K562 (cell line): Measurements from ENCODE around the gene MT1A. TPM values are rescaled to one million over a fixed set of nuclear protein-coding genes. Genes with fewer than 3 reads are reported as not detected.

ENCODE experiments used
- ELF4 ChIP-seq: fragments of 450-650 bp; formaldehyde crosslinking; IDR thresholded peaks from 2 replicates; pipeline ENCODE4 v1.4.0; 2022; ENCODE audit warnings: missing genetic modification characterization
- HDAC8 ChIP-seq: fragments of 450-650 bp; IDR thresholded peaks from 2 replicates; pipeline ENCODE4 v1.6.1; 2016; ENCODE audit warnings: mild to moderate bottlenecking, missing genetic modification characterization, moderate library complexity, missing compliant biosample characterization
- PHF8 ChIP-seq: fragments of 200-600 bp; sonication (generic); IDR thresholded peaks from 2 replicates; pipeline ENCODE4 v1.6.1; 2012; ENCODE audit warnings: mixed run types, mild to moderate bottlenecking, inconsistent platforms, low read length, moderate library complexity, borderline replicate concordance
- RBM39 ChIP-seq: fragments of 200-400 bp; formaldehyde crosslinking; optimal IDR thresholded peaks from 2 replicates; pipeline ENCODE3; 2018; ENCODE audit warnings: low read depth, low read length
- TAF9B ChIP-seq: fragments of 450-650 bp; IDR thresholded peaks from 2 replicates; pipeline ENCODE4 v1.6.1; 2018; ENCODE audit warnings: mild to moderate bottlenecking; ENCODE audit not compliant: partially characterized antibody
- TCF7 ChIP-seq: sonication (generic); IDR thresholded peaks from 2 replicates; pipeline ENCODE4 v1.6.1; 2016; ENCODE audit warnings: antibody characterized with exemption, borderline replicate concordance
- TFAP4 ChIP-seq: sonication (generic); formaldehyde crosslinking; IDR thresholded peaks from 2 replicates; pipeline ENCODE4 v1.8.0; 2022; ENCODE audit warnings: missing genetic modification reagents, mild to moderate bottlenecking, moderate library complexity, borderline replicate concordance
- ZNF561 ChIP-seq: fragments of 450-650 bp; formaldehyde crosslinking; conservative IDR thresholded peaks from 2 replicates; pipeline ENCODE4 v1.4.0; 2020; ENCODE audit warnings: mild to moderate bottlenecking, moderate library complexity
- polyA plus RNA-seq, 8 experiments: library from polyadenylated mRNA; depleted of rRNA in 4 of 8; stranded (reverse) in 5 of 8; unstranded in 3 of 8; fragments of >200 nt; fragmentation: Nextera tagmentation in 2 of 8; fragmentation: Illumina TruSeq in 1 of 8; extraction: Ambion mirVana in 2 of 8; extraction: Trizol in 1 of 8; gene quantifications; 2 replicates each; pipeline versions ENCODE4 v1.2.1 to v1.2.3, GENCODE V29; 2011 to 2014; ENCODE audit warnings: inconsistent platforms in 1 of 8, missing spikeins in 1 of 8
- total RNA-seq, 7 experiments: library from RNA; depleted of rRNA in 6 of 7; stranded (reverse); fragments of >200 nt in 6 of 7; fragmentation: Illumina TruSeq in 2 of 7; extraction: Trizol in 2 of 7; gene quantifications; 2 replicates each; pipeline versions ENCODE4 v1.2.1 to v1.2.3, GENCODE V29; 2011 to 2021; ENCODE audit warnings: low replicate concordance in 1 of 7
- TF ChIP-seq, protein P1 (sequence below): fragments of 250-450 bp; sonication (Bioruptor Pico); IDR thresholded peaks from 2 replicates; pipeline ENCODE4 v1.5.0; 2021; ENCODE audit warnings: mild to moderate bottlenecking, moderate library complexity
- TF ChIP-seq, protein P2 (sequence below), 2 experiments: fragments of 450-650 bp in 1 of 2; sonication (generic) in 1 of 2; formaldehyde crosslinking in 1 of 2; IDR thresholded peaks; 2 replicates each; pipeline versions ENCODE4 v1.7.1 to v1.9.0; 2016 to 2022; ENCODE audit warnings: inconsistent platforms in 1 of 2, mild to moderate bottlenecking in 1 of 2, missing genetic modification reagents in 1 of 2
- TF ChIP-seq, protein P3 (sequence below): sonication (generic); formaldehyde crosslinking; IDR thresholded peaks from 2 replicates; pipeline ENCODE4 v1.8.0; 2022; ENCODE audit warnings: missing genetic modification reagents, mild to moderate bottlenecking, borderline replicate concordance

Gene MT1A
- total and polyA plus RNA-seq, 9 of the 15 experiments (the other 6 are each of a cell fraction or from before 2014, with no cell fraction given), result 0.23 TPM; not detected in 8

DNA sequence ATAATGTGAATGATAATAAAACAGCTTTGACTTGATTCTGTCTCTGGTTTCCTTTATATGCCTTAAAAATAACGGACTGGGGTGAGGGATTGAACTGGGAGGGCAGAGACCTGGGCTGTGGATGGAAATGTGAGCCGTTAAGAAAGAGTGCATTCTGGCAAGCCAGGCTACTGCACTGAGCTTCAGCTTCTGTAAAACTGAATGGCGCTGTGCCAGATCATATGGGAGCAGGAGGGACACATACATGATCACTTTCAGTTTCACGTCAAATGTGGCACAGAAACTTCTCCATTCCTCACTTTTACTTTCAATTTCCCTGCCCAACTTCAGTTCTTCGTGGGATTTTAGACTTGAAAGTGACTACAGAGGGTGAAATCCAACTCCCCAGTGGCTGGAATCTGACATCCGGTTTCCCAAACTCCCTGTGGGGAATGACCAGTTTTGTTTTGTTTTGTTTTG, 29.0 kb upstream of the MT1A start (continued):
- TF ChIP-seq, protein P1, sequence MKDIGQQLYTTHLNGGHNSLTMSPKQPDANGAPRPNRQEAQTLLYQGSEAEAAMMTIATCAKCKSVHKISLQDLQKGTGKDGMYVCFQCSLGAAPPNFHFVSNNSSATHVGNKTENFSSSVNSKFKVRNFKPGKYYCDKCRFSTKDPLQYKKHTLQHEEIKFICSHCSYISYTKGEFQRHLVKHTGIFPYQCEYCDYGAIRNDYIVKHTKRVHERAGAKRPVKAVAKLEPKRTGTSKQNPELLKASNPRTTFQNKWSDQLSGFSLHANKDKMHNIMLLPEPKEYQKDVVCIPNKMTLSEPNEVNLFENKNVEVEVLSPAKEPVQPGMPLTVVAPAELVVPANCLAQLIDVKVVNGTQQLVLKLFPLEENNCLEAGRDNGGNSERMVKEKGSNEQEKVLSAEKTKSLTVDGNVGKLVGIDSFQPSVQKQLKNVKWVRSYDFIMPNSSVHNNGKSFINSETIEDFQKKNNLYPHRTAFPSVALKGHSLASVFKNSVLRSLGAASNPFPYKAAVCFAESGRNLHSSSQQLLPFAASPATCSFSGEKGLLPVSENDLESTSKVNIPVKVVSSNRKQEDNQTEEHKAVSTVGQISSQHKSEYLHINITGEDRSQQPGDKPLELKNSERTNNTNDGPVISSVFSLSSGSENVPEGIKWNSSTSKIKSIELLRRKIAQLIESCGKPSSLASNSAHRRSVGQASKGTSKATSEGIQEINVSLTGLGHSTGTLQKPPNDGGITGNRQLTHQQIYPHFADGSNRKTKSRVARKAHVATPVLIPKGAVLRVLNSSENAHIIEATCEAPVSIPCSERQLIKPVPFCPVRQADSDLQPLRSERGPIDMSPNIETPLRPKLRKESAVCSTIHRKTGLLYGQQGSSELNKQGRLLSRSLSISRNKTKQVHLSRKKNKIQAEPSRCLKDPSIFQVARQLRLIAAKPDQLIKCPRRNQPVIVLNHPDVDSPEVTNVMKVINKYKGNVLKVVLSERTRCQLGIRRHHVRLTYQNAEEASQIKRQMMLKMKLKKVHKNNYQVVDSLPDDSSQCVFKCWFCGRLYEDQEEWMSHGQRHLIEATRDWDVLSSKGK (CRISPR knock-in tag), result no peak
- TF ChIP-seq, protein P2, sequence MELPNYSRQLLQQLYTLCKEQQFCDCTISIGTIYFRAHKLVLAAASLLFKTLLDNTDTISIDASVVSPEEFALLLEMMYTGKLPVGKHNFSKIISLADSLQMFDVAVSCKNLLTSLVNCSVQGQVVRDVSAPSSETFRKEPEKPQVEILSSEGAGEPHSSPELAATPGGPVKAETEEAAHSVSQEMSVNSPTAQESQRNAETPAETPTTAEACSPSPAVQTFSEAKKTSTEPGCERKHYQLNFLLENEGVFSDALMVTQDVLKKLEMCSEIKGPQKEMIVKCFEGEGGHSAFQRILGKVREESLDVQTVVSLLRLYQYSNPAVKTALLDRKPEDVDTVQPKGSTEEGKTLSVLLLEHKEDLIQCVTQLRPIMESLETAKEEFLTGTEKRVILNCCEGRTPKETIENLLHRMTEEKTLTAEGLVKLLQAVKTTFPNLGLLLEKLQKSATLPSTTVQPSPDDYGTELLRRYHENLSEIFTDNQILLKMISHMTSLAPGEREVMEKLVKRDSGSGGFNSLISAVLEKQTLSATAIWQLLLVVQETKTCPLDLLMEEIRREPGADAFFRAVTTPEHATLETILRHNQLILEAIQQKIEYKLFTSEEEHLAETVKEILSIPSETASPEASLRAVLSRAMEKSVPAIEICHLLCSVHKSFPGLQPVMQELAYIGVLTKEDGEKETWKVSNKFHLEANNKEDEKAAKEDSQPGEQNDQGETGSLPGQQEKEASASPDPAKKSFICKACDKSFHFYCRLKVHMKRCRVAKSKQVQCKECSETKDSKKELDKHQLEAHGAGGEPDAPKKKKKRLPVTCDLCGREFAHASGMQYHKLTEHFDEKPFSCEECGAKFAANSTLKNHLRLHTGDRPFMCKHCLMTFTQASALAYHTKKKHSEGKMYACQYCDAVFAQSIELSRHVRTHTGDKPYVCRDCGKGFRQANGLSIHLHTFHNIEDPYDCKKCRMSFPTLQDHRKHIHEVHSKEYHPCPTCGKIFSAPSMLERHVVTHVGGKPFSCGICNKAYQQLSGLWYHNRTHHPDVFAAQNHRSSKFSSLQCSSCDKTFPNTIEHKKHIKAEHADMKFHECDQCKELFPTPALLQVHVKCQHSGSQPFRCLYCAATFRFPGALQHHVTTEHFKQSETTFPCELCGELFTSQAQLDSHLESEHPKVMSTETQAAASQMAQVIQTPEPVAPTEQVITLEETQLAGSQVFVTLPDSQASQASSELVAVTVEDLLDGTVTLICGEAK (IDR thresholded peaks at IDR 0.05), result peak; percentile 7; the same call in 1 of the 2 replicates
- TF ChIP-seq, protein P2 (CRISPR knock-in tag; IDR thresholded peaks at IDR 0.05), result no peak
- no peak for TF ChIP-seq RBM39
- TF ChIP-seq ZNF561 (CRISPR knock-in tag), result no peak
- TF ChIP-seq HDAC8, result no peak
- TF ChIP-seq TCF7, result no peak
- TF ChIP-seq ELF4 (CRISPR knock-in tag), result no peak
- TF ChIP-seq, protein P3, sequence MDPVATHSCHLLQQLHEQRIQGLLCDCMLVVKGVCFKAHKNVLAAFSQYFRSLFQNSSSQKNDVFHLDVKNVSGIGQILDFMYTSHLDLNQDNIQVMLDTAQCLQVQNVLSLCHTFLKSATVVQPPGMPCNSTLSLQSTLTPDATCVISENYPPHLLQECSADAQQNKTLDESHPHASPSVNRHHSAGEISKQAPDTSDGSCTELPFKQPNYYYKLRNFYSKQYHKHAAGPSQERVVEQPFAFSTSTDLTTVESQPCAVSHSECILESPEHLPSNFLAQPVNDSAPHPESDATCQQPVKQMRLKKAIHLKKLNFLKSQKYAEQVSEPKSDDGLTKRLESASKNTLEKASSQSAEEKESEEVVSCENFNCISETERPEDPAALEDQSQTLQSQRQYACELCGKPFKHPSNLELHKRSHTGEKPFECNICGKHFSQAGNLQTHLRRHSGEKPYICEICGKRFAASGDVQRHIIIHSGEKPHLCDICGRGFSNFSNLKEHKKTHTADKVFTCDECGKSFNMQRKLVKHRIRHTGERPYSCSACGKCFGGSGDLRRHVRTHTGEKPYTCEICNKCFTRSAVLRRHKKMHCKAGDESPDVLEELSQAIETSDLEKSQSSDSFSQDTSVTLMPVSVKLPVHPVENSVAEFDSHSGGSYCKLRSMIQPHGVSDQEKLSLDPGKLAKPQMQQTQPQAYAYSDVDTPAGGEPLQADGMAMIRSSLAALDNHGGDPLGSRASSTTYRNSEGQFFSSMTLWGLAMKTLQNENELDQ (CRISPR knock-in tag), result no peak
- TF ChIP-seq TFAP4, result peak; percentile 44; the same call in 1 of the 2 replicates
- TF ChIP-seq TAF9B, result peak; percentile 21
- no peak; the same call in 1 of the 2 replicates for TF ChIP-seq PHF8
